GM19395 (cell line): ENCODE measurements around the gene PDE1A.
"Not testable (repeated sequence)": the region's sequence is repeated elsewhere in the genome, so short reads cannot be mapped to it uniquely, and the experiment has no call there.

Experiments used
- ATAC-seq: cut with Tn5 transposase; IDR thresholded peaks from one replicate; pipeline ENCODE4 v1.9.1; 2021; ENCODE audit warnings: mild to moderate bottlenecking, moderate library complexity; ENCODE audit not compliant: unreplicated experiment

The PDE1A gene

DNA sequence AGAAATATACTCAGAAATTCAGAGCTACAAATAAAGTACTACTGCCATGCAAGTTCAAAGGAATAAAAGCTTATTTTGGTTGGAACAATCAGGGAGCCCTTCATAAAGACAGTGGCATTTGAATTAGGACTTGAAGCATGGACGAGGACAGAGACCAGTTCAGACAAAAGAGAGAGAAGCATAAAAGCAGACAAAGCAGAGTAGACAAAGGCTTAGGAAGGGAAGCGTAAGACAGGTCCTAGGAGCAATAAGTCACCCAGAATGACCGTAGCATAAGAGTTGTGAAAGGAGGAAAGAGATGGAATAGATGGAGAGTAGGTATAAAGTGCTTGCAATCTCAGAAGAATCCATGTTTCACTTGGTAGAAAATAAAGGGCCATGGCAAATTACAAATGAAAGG, 14.0 kb downstream of the PDE1A start:
- ATAC-seq: no peak

DNA sequence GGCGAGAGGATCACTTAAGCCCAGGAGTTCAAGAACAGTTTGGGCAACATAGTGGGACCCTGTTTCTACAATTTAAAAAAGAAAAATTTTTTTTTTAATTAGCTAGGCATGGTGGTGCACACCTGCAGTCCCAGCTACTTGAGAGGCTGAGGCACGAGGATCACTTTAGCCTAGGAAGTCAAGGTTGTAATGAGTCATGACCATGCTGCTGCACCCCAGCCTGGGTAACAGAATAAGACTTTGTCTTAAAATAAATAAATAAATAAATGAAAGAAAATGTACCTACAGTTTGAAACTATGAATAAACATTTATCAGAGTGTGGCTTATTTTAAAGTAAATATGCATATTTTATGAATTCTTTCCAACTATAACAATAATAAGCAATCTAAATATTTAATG, 16.7 kb downstream of the PDE1A start:
- no peak for ATAC-seq

DNA sequence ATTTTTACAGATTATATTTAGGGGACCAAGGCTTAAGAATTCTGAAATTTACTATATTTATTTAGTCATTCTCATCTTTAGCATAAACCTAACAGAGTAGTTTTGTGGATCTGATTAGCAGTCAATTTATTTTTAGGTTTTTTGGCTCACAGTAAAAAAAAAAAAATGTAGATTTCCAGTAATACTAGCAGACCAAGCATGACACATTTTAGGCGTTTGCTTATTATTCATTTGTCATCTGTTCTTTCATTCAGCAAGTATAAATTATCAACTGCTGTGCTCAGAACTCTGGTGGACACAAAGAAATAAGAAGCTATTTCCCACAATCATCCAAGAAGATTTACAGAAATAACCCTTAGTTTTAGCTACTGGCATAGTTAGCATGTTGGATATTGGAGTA, 20.6 kb downstream of the PDE1A start:
- ATAC-seq: no peak

DNA sequence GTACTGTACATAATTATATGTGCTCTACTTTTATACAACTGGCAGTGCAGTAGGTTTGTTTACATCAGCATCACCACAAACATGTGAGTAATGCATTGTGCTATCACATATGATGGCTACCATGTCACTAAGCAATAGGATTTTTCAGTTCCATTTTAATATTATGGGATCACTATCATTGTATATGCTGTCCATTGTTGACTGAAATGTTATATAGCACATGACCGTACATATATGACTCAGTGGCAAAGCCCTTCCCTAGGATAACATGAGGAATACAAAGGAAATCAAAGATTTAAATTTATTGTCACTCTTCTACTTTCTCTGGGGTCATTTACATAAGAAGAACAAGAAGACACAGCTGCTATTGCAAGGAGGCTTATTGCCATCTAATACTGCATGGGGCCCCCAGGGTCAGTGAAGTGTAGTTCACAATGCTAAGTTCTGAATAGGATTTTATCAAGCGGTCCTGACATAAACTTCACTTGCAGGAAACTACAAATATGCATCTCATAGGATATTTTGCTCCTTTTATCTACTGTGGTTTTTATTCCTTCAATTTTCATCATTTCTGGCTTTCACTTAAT, 21.8 kb downstream of the PDE1A start:
- ATAC-seq: no peak

DNA sequence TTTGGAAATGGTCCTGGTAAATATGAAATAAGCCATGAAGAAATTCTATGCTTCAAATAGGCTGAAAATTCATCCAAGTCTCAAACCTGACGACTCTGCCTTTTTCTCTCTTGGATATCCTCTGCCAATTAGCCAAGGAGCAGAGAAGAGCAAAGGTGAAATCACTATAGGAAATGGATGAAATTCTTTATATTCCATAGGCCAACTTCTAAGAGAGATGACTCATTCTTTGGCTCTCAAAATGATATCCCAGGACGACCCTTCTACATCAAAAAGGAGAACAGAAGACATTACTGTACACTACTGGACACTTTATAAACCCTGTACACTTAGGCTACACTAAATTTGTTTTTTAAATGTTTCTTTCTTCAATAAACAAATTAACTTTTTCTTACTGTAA, 22.7 kb downstream of the PDE1A start:
- ATAC-seq: no peak

DNA sequence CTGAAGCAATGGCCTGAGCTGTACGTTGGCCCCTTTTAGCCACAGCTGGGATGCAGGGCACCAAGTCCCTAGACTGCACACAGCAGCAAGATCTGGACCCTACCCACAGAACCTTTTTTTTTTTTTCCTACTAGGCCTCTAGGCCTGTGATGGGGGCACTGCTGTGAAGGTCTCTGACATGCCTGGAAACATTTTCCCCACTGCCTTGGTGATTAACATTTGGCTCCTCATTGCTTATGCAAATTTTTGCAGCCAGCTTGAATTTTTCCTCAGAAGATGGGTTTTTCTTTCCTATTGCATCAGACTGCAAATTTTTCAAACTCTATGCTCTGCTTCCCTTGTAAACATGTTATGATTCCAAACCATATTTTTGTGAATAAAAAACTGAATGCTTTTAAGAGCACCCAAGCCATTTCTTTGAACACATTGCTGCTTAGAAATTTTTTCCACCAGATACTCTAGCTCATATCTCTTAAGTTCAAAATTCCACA, 33.5 kb downstream of the PDE1A start:
- ATAC-seq: no peak

DNA sequence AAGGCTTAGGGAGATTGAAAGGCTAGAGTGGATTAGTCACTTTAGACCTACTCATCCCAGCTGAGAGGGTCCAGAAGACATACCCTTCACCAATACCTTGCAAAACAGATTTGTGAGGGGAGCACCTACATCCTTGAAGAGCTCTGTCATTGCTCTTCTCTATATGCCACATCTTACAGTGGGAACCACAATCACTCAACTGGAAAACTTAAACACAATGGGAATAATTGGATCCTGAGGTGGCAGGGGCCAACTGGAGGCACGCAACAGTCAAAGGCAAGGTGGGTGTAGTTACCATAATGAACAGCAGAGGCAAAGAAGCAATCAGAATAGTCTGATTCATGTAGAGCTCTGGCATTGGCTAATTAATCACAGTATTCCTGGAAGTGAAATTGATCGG, 35.4 kb downstream of the PDE1A start:
- ATAC-seq: no peak

DNA sequence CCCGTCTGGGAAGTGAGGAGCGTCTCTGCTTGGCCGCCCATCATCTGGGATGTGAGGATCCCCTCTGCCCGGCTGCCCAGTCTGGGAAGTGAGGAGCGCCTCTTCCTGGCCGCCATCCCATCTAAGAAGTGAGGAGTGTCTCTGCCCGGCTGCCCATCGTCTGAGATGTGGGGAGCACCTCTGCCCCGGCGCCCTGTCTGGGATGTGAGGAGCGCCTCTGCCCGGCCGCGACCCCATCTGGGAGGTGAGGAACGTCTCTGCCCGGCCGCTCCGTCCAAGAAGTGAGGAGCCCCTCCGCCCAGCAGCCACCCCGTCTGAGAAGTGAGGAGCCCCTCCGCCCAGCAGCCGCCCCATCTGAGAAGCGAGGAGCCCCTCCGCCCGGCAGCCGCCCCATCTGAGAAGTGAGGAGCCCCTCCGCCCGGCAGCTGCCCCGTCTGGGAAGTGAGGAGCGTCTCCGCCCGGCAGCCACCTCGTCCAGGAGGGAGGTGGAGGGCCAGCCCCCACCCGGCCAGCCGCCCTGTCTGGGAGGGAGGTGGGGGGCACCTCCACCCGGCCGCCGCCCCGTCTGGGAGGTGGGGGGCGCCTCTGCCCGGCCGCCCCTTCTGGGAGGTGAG, 40.5 kb downstream of the PDE1A start:
- not testable (repeated sequence) for ATAC-seq

DNA sequence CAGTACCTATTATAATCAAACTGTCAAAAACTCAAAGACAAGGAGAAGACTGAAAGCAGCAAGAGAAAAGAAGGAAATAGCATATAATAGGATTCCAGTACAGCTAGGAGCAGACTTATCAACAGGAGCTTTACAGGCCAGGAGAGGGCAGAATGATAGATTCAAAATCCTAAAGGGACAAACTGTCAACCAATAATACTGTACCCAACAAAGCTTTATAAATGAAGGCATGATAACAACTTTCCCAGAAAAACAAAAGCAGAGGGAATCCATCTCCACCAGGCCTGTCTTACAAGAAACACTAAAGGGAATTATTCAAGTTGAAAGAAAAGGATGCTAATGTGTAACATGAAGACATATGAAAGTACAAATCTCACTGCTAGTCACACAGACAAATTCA, 42.0 kb downstream of the PDE1A start:
- ATAC-seq: no peak

DNA sequence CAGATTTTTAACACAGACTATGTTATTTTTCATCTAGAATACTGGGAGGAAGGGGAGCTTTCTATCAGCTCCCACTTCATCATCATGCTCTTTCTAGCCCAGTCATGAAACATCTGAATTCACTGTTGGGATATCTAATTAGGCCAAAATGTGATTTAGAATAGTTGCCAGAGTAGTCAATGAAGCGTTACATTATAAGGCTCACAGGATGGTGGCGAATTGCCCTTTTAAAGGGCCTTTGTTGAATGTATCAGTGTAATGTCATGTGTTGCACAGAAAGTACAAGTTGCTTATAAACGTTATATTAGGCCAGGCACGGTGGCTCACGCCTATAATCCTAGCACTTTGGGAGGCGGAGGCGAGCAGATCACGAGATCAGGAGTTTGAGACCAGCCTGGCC, 45.6 kb downstream of the PDE1A start:
- no peak for ATAC-seq

DNA sequence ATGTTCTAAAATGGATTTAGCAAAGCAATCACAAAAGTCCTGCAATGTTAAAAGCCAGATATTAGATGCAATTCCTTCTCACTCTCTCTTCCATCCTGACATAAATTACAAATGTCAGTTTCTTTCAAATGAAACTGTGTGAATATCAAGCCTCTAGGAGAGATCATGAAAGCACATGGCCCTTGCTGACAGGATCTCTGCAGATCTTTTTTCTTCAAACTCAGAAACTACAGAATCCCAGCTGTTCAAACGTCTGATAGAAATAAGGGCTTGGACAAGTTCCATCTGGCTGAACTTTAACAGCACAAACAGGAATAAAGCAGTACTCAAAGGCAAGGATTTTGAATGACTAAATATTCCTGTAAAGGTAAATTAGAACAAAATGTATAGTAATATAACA, 47.6 kb downstream of the PDE1A start:
- ATAC-seq: no peak

DNA sequence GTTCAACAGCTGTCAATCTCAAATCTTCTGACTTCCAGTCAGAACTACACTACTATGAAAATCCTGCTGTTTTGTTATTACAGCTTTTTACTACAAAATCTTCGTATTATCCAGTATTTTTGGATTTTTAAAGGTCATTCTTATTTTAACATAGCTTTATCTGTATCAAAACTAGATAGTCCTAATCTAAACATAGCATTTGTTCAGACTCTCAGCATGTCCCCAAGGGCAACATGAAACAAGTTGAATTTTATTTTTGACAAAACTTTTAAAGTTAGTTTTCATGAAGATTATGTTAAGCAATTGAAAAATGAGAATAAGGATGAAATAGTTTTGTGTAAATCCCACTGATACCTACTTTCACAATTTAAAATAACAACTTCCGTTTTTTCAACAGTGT, 48.1 kb downstream of the PDE1A start:
- no peak for ATAC-seq

DNA sequence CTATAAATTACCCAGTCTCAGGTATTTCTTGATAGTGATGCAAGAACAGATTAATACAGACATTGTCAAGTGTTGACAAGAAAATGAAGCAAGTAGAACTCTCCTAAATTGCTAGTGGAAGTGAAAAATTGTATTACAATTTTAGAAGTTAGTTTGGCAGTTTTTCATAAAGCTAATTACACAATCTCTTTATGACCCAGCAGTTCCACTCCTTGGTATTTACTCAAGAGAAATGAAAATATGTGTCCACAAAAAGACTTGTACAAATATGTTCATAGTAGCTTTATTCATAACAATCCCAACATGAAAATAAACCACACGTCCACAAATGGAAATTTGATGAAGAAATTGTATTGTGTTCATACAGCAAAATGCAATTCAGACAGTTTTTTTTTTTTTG, 49.4 kb downstream of the PDE1A start:
- ATAC-seq: no peak

DNA sequence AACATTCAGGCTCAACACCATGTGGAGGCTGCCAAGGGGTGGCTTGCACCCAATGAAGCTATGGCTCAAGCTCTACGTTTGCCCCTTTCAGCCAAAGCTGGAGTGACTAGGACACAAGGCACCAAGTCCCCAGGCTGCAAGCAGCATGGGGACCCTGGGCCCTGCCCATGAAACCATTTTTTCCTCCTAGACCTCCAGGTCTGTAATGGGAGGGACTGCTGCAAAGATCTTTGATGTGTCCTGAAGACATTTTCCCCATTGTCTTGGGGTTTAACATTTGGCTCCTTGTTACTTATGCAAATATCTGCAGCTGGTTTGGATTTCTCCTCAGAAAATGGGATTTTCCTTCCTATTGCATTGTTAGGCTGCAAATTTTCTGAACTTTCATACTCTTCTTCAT, 51.0 kb downstream of the PDE1A start:
- ATAC-seq: no peak

DNA sequence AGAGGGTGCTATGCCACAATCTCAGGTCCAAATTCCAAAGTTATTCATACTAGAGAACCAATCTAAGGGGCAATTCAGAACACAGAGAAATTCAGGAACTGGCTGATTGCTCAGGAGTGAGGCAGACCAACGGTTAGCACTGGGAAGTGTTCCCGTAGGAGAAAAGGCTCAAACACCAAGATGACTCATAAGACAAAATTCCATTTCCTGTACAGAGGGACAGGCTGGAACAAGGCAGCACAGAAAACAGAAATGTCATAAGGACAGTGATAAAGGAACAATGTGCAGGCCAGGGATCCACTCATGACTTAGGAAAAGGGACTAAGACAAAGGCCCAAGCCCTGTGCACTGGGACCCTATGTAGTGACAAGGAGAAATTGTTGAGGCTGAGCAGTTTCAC, 54.2 kb downstream of the PDE1A start:
- ATAC-seq: no peak

DNA sequence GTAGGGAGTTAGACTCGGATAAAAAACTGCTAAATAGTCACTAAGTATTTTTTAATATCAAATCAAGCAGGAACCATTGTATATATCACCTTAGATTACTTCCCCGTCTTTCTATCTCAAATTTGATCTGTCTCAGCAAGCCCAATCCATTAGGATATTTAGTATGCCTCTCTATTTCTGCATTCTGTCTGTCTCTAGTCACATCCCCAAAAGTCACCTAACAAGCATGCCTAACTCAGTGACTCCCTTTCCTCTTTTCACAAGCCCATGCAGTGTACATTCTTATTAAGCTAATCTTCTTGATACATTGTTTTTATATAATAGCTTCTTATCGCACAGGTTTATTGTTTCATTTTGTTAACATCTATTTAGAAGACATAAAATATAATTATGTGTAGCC, 57.8 kb downstream of the PDE1A start:
- no peak for ATAC-seq

DNA sequence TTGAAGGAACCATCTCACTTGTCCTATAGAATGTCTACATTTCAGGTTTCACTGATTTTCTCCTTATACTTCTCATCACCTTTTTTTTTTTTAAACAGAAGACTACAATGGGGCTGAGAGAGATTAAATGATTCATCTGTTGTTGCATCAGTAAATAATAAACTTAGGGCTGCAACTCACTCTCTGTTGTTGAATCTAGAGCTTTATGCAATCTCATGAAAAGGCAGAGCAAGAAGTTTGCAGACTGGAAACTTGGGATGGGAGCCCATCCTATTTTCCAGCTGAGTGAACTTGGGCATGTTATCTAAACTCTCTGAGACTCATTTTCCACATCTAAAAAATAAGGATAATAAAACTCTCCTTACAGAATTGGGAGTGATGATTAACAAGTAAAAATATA, 58.4 kb downstream of the PDE1A start:
- no peak for ATAC-seq

DNA sequence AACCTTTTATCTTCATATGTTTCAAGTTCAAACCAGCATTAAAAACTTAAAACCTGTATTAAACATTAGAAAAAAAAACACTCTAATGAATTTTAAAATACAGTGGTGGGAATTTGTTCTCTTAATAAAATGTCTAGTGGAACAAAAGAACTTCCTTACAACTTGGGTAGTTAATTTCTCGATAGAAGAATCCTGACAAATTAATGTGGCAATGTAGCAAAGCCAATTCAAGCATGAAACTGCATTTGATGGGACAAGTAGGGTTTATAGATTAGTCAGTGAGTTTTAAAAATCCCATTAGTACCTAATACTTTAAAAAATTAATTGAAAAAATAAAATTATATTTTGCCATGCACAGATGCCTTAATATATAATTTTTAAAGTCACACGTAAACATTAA, 59.4 kb downstream of the PDE1A start:
- no peak for ATAC-seq

DNA sequence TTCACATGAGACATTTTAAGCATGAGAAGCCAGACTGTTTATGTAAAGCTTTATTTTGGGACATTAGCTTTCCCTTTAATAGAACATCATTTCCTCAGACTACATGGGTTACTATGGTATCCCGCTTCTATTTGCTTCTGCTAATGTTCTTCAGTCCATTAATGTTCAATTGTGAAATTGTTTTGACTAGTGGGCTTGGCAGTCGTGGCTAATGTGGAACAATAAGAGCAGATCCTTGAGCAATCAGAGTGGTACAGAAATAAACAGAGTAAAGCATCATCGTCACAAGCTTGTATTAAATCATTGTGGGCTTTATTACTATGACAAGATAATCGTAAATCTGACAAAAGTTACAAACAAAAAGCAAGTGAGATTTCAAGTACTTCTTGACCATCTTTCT, 60.2 kb downstream of the PDE1A start:
- no peak for ATAC-seq

DNA sequence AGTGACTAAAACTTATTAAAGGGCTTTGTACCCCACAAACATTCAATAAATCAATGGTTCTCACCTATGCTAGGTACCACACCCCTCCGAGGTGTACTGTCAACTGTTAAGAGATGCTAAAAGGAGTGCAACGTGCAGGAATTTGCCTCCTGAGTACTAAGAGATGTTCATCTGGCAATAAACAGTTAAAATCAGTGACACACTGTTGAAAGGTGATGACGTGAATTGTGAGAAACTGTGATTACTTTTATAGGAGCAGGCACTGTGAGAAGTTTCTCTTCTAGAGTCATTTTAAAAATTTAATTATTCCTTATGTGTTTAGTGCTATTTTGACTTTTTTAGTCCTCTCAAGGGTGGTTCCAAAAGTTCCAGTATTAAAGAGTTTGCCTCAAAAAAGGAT, 61.0 kb downstream of the PDE1A start:
- ATAC-seq: no peak

DNA sequence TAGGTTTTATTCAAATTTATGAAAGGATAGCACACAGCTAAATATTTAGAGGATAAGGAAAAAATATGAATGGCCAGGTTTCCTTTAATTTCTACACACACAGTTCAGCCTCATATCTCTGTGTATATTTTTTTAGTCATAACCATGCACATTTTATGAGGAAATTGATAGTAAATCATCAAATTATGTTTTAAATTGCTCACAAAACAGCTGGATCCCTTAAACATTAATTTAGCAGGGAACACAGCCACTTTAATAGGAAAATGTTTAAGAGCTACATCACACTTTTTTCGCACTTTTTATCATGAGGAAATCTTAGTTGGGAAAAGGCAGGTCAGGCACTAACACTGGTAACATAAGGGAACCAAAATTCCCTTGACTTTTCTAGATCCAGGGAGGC, 65.4 kb downstream of the PDE1A start:
- no peak for ATAC-seq

DNA sequence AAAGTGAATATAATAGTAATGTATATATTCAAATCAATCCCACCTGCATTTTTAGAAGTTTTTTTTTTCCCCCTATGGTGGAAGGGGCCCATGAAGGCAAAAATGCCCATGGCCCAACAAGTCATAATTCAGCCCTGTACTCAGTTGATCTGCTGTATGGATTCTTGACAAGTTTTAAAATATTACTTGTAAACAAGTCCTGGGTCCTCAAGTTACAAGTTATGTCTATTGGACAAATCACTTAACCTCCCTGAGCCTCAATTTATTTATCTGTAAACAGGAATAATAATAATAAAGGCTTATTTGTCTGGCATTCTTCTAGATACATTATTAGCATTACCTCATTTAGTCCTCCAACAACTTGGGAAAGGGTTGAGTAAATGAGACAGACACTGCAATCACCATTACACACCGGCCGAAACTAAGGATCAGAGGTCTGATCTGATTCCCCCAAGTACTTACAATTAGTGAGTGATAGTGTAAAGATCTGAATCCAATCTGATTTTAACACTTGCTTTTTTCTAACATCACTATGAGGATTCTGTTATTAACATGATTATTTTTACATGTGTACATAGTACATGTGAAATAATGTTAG, 66.1 kb downstream of the PDE1A start:
- ATAC-seq: no peak
